Endothelial cell of umbilical vein (primary cell): Measurements from ENCODE around the gene PBOV1. TPM values are rescaled to one million over a fixed set of nuclear protein-coding genes. Genes with fewer than 3 reads are reported as not detected.

Experiments used
- BruUV-seq: library from RNA; stranded (reverse); fragments of 400-500 nt; replicated peaks from 2 replicates; lab custom pipeline; 2021; lab: Mats Ljungman, UMichigan
- CTCF ChIA-PET: fragments of 300-600, 350-600 bp; sonication (Branson Sonifier 250); formaldehyde crosslinking; loops from one replicate; lab custom pipeline; 2021; ENCODE audit warnings: antibody characterized with exemption, inconsistent platforms; lab: Charles Lee
- POLR2A ChIA-PET: fragments of 300-600, 350-600 bp; sonication (Branson Sonifier 250); formaldehyde crosslinking; loops from one replicate; lab custom pipeline; 2021; ENCODE audit warnings: antibody characterized with exemption, inconsistent platforms; lab: Charles Lee
- DNase-seq: peaks from one replicate; pipeline ENCODE4 v3.0.0-alpha.2; 2011; ENCODE audit warnings: low read depth, low spot score
- FAIRE-seq: peaks from 2 replicates; lab custom pipeline; 2011; peaks lifted over from hg19 to GRCh38; lab: Jason Lieb, UNC
- H2AFZ ChIP-seq: 2 replicates; pipeline ENCODE4 v1.6.0; 2012; ENCODE audit warnings: low read depth, low read length, control low read depth, inconsistent platforms
- H3K27ac ChIP-seq: 2 replicates; pipeline ENCODE4 v1.5.1; 2011; ENCODE audit warnings: low read depth, mild to moderate bottlenecking, control low read depth, low read length, moderate library complexity; ENCODE audit not compliant: insufficient read depth
- H3K27me3 ChIP-seq, 2 experiments: 2 replicates each; pipeline versions ENCODE4 v1.6.0 to v1.6.1; 2011; ENCODE audit warnings: low read length in 2 of 2, mixed read lengths in 1 of 2; ENCODE audit not compliant: control insufficient read depth in 2 of 2, insufficient read depth in 2 of 2
- H3K36me3 ChIP-seq, 2 experiments: 2 replicates in 1 of 2; 3 replicates in 1 of 2; pipeline ENCODE4 v1.5.1; 2011; ENCODE audit warnings: low read length in 2 of 2, mild to moderate bottlenecking in 1 of 2, moderate library complexity in 1 of 2; ENCODE audit not compliant: control insufficient read depth in 2 of 2, insufficient read depth in 2 of 2; ENCODE audit errors: extremely low read depth in 1 of 2
- H3K4me1 ChIP-seq: 3 replicates; pipeline ENCODE4 v1.5.1; 2011; ENCODE audit warnings: mild to moderate bottlenecking, low read length; ENCODE audit not compliant: control insufficient read depth, insufficient read depth; ENCODE audit errors: extremely low read depth
- H3K4me2 ChIP-seq: 2 replicates; pipeline ENCODE4 v1.6.1; 2011; ENCODE audit warnings: low read length, control low read depth, mixed read lengths; ENCODE audit not compliant: insufficient read depth
- H3K4me3 ChIP-seq, 3 experiments: fragments of 200-600 bp in 1 of 3; sonication (generic), shearing (Covaris generic) in 1 of 3; replicated peaks in 1 of 3; 2 replicates each; pipeline ENCODE4 v1.5.1; 2011 to 2016; ENCODE audit warnings: control low read depth in 3 of 3, low read length in 3 of 3, mild to moderate bottlenecking in 2 of 3, inconsistent platforms in 1 of 3, low read depth in 1 of 3, moderate library complexity in 1 of 3; ENCODE audit not compliant: insufficient read depth in 1 of 3
- H3K79me2 ChIP-seq: 2 replicates; pipeline ENCODE4 v1.6.0; 2012; ENCODE audit warnings: low read length, inconsistent platforms; ENCODE audit not compliant: control insufficient read depth, insufficient read depth
- H3K9ac ChIP-seq: replicated peaks from 2 replicates; pipeline ENCODE3; 2011; ENCODE audit warnings: low read length, control low read depth; ENCODE audit not compliant: insufficient read depth; ENCODE audit errors: extremely low read depth
- H3K9me1 ChIP-seq: replicated peaks from 3 replicates; pipeline ENCODE4 v1.6.0; 2011; ENCODE audit warnings: mild to moderate bottlenecking, low read length; ENCODE audit not compliant: control insufficient read depth, insufficient read depth; ENCODE audit errors: extremely low read depth
- H3K9me3 ChIP-seq: replicated peaks from 2 replicates; pipeline ENCODE4 v1.5.1; 2012; ENCODE audit warnings: low read length, inconsistent platforms; ENCODE audit not compliant: control insufficient read depth, insufficient read depth
- H4K20me1 ChIP-seq: replicated peaks from 2 replicates; pipeline ENCODE3; 2011; ENCODE audit warnings: mild to moderate bottlenecking, low read length; ENCODE audit not compliant: control insufficient read depth, insufficient read depth; ENCODE audit errors: extremely low read depth
- EZH2 ChIP-seq: IDR thresholded peaks from 2 replicates; pipeline ENCODE4 v1.6.1; 2012; ENCODE audit warnings: borderline replicate concordance, low read depth, mild to moderate bottlenecking, moderate library complexity, low read length, inconsistent platforms; ENCODE audit not compliant: severe bottlenecking
- FOS ChIP-seq: IDR thresholded peaks from 2 replicates; pipeline ENCODE4 v1.6.1; 2011; ENCODE audit warnings: mild to moderate bottlenecking, low read length, moderate library complexity, borderline replicate concordance; ENCODE audit not compliant: insufficient read depth
- GATA2 ChIP-seq: IDR thresholded peaks from 2 replicates; pipeline ENCODE4 v1.7.0; 2011; ENCODE audit warnings: low read depth, mild to moderate bottlenecking, moderate library complexity, mixed read lengths, low read length; ENCODE audit not compliant: insufficient read length, insufficient read depth
- JUN ChIP-seq: IDR thresholded peaks from 2 replicates; pipeline ENCODE4 v1.6.1; 2011; ENCODE audit warnings: borderline replicate concordance, low read depth; ENCODE audit not compliant: insufficient read length, insufficient read depth
- MYC ChIP-seq: IDR thresholded peaks from one replicate; pipeline ENCODE4 v1.6.1; 2011; ENCODE audit warnings: mild to moderate bottlenecking, low read depth, low read length
- POLR2A ChIP-seq: IDR thresholded peaks from 2 replicates; pipeline ENCODE4 v1.6.1; 2012; ENCODE audit warnings: low read depth, mild to moderate bottlenecking, control low read depth, low read length
- POLR2AphosphoS5 ChIP-seq: IDR thresholded peaks from 2 replicates; pipeline ENCODE4 v1.6.1; 2012; ENCODE audit warnings: low read depth, mild to moderate bottlenecking, control low read depth, low read length, moderate library complexity; ENCODE audit not compliant: insufficient read depth
- dilution Hi-C: fragments of 300-500 bp; cut with MboI; formaldehyde crosslinking; loops from one replicate; pipeline ENCODE4 v1.15.0; 2019; ENCODE audit warnings: low sequenced_read_pairs; ENCODE audit not compliant: extremely low pct_ligation_motif_present
- intact Hi-C: fragments of 100-400 bp; cut with micrococcal nuclease; formaldehyde crosslinking; loops from one replicate; pipeline ENCODE4 v1.10.0; 2022
- polyA plus RNA-seq, 4 experiments: library from polyadenylated mRNA; depleted of rRNA in 3 of 4; stranded (reverse) in 3 of 4; unstranded in 1 of 4; fragments of >200 nt; gene quantifications; 2 replicates each; pipeline versions ENCODE4 v1.2.1 to v1.2.3, GENCODE V29; 2011 to 2012; ENCODE audit warnings: missing spikeins in 1 of 4
- total RNA-seq: library from RNA; stranded (reverse); gene quantifications from 2 replicates; pipeline ENCODE4 v1.2.3, GENCODE V29; 2021
- TF ChIP-seq, protein P1 (sequence below), 2 donors: IDR thresholded peaks; 1 replicate in 1 of 2; 2 replicates in 1 of 2; pipeline ENCODE4 v1.5.1; 2011; ENCODE audit warnings: low read length in 2 of 2, mild to moderate bottlenecking in 2 of 2, moderate library complexity in 2 of 2, control low read depth in 1 of 2, inconsistent platforms in 1 of 2, low read depth in 1 of 2; ENCODE audit not compliant: insufficient read depth in 1 of 2; ENCODE audit errors: extremely low read depth in 1 of 2
- TF ChIP-seq, protein P2 (sequence below): IDR thresholded peaks from 2 replicates; pipeline ENCODE4 v1.6.1; 2011; ENCODE audit not compliant: insufficient read depth, insufficient read length

PBOV1 gene
- total and polyA plus RNA-seq, 2 donors (not counting 3 experiments of a cell fraction or from before 2014, with no cell fraction given): not detected

DNA sequence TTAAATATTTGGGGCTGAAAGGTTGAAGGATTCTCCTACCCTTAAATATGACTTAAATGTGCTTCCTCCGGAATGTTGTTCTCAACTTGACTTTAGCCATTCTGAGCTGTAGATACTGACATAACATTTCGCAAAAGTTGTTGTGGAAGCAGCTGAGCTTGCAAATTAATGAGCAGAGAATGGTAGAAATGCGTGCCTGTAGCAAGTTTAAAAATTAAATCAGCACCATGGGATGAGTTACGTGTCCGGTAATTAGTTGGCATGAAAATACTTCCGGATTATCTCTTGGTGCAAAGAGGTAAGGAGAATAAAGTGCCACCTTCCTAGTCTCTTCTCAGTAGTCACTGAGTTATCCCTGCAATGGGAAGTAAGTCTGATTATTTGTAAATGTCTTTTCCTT lies 23.6 kb upstream of the PBOV1 start:
- Histone ChIP-seq H3K4me3 (no peak overlapping the region), H3K9me1 (no peaks in the 10 kb centered on the region), H3K36me3 (no peaks in the 10 kb centered on the region), H3K79me2 (no peaks in the 10 kb centered on the region), H3K27ac (no peak overlapping the region), H3K27me3 (no peaks in the 10 kb centered on the region), H3K9me3 (no peaks in the 10 kb centered on the region), H2AFZ (no peak overlapping the region), H3K4me2 (no peak overlapping the region), H3K9ac (no peak overlapping the region), H4K20me1 (no peaks in the 10 kb centered on the region), H3K4me1 (peaks cover 4% of the 10 kb centered on the region)
- ChIA-PET POLR2A (no interaction called here), CTCF (interaction anchor here (1.2 kb wide), 1 partner anchor 10 kb away, joined by 3 read pairs; no protein-coding TSS in a partner anchor)
- DNase-seq (no peak), FAIRE-seq (no peak)
- no peak for TF ChIP-seq FOS
- no peak for TF ChIP-seq GATA2
- TF ChIP-seq JUN: no peak
- no peak for TF ChIP-seq POLR2AphosphoS5
- TF ChIP-seq, protein P1, sequence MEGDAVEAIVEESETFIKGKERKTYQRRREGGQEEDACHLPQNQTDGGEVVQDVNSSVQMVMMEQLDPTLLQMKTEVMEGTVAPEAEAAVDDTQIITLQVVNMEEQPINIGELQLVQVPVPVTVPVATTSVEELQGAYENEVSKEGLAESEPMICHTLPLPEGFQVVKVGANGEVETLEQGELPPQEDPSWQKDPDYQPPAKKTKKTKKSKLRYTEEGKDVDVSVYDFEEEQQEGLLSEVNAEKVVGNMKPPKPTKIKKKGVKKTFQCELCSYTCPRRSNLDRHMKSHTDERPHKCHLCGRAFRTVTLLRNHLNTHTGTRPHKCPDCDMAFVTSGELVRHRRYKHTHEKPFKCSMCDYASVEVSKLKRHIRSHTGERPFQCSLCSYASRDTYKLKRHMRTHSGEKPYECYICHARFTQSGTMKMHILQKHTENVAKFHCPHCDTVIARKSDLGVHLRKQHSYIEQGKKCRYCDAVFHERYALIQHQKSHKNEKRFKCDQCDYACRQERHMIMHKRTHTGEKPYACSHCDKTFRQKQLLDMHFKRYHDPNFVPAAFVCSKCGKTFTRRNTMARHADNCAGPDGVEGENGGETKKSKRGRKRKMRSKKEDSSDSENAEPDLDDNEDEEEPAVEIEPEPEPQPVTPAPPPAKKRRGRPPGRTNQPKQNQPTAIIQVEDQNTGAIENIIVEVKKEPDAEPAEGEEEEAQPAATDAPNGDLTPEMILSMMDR (IDR thresholded peaks at IDR 0.05; ENCODE audit: extremely low read depth in 1 of 2, insufficient read depth in 1 of 2, low read depth in 1 of 2, low read length in 2 of 2): no peak
- TF ChIP-seq, protein P2, sequence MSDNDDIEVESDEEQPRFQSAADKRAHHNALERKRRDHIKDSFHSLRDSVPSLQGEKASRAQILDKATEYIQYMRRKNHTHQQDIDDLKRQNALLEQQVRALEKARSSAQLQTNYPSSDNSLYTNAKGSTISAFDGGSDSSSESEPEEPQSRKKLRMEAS: no peak
- TF ChIP-seq EZH2: no peak
- TF ChIP-seq POLR2A: no peak
- no peak for TF ChIP-seq MYC
- no TSS peak for BruUV-seq
- intact Hi-C loops: no loop called here
- dilution Hi-C loops: no loop called here
